ENCODE results near the gene EIF4H. TPM values are rescaled to one million over a fixed set of nuclear protein-coding genes. Genes with fewer than 3 reads are reported as not detected.

Gene EIF4H
- total and polyA plus RNA-seq, 9 of the 15 experiments (the other 6 are each of a cell fraction or from before 2014, with no cell fraction given) = 11.0 to 435 (median 319) TPM

GRCh38 chr7:74164985-74165456, 9.1 kb upstream of the EIF4H start (continued):
- TF ChIP-seq E4F1 (CRISPR knock-in tag; IDR thresholded peaks at IDR 0.05; ENCODE audit: borderline replicate concordance) (no peak), POLR2H (tag; IDR thresholded peaks at IDR 0.05; ENCODE audit: low read depth) (no peak), TFAP4 (CRISPR knock-in tag; IDR thresholded peaks at IDR 0.05; ENCODE audit: borderline replicate concordance) (no peak), HMBOX1 (IDR thresholded peaks at IDR 0.05) (peak; percentile 51; the same call in 1 of the 2 replicates), ZNF140 (CRISPR knock-in tag; IDR thresholded peaks at IDR 0.05) (no peak), CEBPG (CRISPR knock-in tag; IDR thresholded peaks at IDR 0.05) (no peak), CEBPG (tag; conservative IDR thresholded peaks at IDR 0.05 in 1 of 2, IDR thresholded peaks at IDR 0.05 in 1 of 2) (no peak), ZNF316 (IDR thresholded peaks at IDR 0.05) (no peak), CUX1 (CRISPR knock-in tag; IDR thresholded peaks at IDR 0.05) (peak; percentile 85; the same call in 1 of the 2 replicates), DEAF1 (CRISPR knock-in tag; IDR thresholded peaks at IDR 0.05) (peak; percentile 8; the same call in 1 of the 2 replicates), SREBF2 (CRISPR knock-in tag; IDR thresholded peaks at IDR 0.05) (no peak), SMARCC2 (IDR thresholded peaks at IDR 0.05; ENCODE audit: low read depth) (peak; percentile 70; the same call in 1 of the 2 replicates), LARP7 (IDR thresholded peaks at IDR 0.05) (no peak), DACH1 (IDR thresholded peaks at IDR 0.05; ENCODE audit: partially characterized antibody) (no peak), ADNP (tag; IDR thresholded peaks at IDR 0.05) (no peak)

Data from K562 (cell line).